Anterior cingulate cortex (tissue), 58 donors: ENCODE measurements around the gene RGS3.

Source experiments
- DNase-seq, 58 donors: peaks; one replicate each; lab custom pipeline; 2025; lab: John Stamatoyannopoulos, UW

Gene RGS3

GRCh38 chr9:113462781-113463286, 693 bp upstream of the RGS3 start:
- peak in 2 of 58 donors; percentile 12 to 13 for DNase-seq

- DNase-seq, result no peak
Observed at GRCh38 chr9:113464286-113464660, 746 bp downstream of the RGS3 start.

GRCh38 chr9:113465599-113466140, 2.1 kb downstream of the RGS3 start:
- DNase-seq, result no peak

GRCh38 chr9:113467183-113467582, 3.7 kb downstream of the RGS3 start:
- DNase-seq, result no peak

- peak in 28 of 58 donors; percentile 5 to 59 (median 27) for DNase-seq
Observed at GRCh38 chr9:113468716-113469448, 5.4 kb downstream of the RGS3 start.

- DNase-seq, result no peak
Observed at GRCh38 chr9:113471143-113471542, 7.6 kb downstream of the RGS3 start.

GRCh38 chr9:113471566-113471965, 8.0 kb downstream of the RGS3 start:
- no peak for DNase-seq

GRCh38 chr9:113472199-113472598, 8.7 kb downstream of the RGS3 start:
- no peak for DNase-seq

GRCh38 chr9:113474360-113475028, 11.0 kb downstream of the RGS3 start:
- DNase-seq, result no peak

GRCh38 chr9:113475031-113475430, 11.5 kb downstream of the RGS3 start:
- DNase-seq, result no peak

GRCh38 chr9:113475992-113476391, 12.5 kb downstream of the RGS3 start:
- DNase-seq, result no peak

GRCh38 chr9:113476511-113476916, 13.0 kb downstream of the RGS3 start:
- DNase-seq, result no peak

- no peak for DNase-seq
Observed at GRCh38 chr9:113477058-113477457, 13.5 kb downstream of the RGS3 start.

GRCh38 chr9:113477661-113478060, 14.1 kb downstream of the RGS3 start:
- DNase-seq, result no peak

GRCh38 chr9:113479174-113479621, 15.7 kb downstream of the RGS3 start:
- no peak for DNase-seq

GRCh38 chr9:113480612-113481011, 17.1 kb downstream of the RGS3 start:
- DNase-seq, result no peak

- DNase-seq, result no peak
Observed at GRCh38 chr9:113481176-113481787, 17.8 kb downstream of the RGS3 start.

GRCh38 chr9:113482341-113482740, 18.8 kb downstream of the RGS3 start:
- no peak for DNase-seq

GRCh38 chr9:113482991-113483675, 19.6 kb downstream of the RGS3 start:
- no peak for DNase-seq

GRCh38 chr9:113483676-113484257, 20.2 kb downstream of the RGS3 start:
- DNase-seq, result no peak
